ENCODE results near the gene PIK3AP1.

PIK3AP1 gene

DNA sequence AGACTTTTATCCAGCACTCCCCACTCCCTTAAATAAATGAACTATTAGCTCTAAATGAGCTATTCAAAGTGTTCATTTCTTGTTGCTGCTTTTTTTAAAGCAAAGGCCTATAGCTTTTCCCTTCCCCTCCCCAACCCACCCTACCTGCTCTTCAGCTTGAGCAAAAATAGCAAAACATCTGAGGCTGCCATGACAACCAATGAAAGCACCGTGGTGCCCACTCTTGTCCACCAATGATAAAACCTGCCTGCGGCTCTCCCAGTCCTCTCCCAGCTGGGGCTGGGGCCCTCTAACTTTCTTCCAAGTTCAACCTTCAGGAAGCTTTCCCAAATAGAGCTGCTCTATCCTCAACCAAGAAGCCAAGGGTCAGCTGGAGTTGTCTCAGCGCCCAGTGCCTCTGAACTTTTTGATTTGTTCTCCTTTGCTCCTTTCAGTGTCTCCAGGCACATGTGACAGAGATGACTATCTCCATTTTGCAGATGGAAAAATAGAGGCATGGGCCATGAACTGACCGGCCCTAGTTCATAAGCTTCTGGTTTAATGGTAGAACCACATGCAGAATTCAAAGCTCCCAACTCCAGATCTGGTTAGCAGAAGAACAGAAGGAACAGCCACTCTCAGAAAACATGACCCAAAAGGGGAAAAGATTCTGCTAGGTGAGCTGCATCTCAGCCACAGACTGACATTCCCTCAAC lies 47.7 kb downstream of the PIK3AP1 start:
- DNase-seq (no peak), ATAC-seq (no peak)

DNA sequence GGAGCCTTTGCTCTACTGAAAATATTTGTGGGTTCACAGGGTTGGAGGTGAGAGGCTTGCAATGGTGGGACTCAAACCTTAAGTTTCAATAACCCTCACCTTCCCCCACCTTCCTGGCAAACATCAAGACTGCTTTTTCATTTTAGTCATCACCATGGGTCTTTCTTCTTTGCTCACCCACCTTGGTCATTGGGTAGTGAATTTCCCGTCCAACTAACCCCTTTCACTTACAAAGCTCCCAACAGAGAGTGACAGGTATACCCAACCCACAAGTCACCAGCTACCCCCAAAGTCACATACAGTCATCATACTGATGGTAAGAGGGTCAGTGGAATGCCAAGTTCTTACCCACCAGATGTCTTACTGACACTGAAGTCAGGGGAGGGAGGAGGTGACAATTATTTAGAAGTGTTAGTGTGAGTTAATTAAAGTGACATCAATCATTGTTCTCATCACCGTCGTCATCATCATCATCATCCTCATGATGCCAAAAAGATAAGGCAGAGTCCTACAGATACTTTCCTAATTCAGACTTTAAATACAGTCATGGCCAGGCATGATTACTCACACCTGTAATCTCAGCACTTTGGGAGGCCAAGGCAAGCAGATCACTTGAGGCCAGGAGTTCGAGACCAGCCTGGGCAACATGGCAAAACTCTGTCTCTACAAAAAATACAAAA lies 49.0 kb downstream of the PIK3AP1 start:
- DNase-seq (no peak), ATAC-seq (peak; percentile 43)

DNA sequence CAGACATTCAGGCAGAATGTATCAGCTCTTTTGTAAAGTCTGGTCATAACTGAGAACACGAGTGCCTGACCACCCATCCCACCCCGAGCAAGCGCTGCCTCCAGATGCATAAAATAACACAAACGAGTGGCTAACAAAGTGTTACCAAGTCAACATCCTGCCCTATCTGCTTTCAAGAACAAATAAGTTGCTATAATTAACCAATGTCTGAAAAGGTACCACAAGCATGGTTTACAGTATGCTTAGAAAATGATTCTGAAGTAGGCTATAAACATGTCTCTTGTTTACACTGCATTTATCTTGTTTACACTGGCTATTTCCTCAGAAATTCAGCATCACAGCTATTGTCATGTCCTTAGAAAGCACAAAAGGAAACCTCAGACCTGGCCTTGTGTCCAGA lies 49.5 kb downstream of the PIK3AP1 start:
- DNase-seq = no peak
- ATAC-seq = no peak

DNA sequence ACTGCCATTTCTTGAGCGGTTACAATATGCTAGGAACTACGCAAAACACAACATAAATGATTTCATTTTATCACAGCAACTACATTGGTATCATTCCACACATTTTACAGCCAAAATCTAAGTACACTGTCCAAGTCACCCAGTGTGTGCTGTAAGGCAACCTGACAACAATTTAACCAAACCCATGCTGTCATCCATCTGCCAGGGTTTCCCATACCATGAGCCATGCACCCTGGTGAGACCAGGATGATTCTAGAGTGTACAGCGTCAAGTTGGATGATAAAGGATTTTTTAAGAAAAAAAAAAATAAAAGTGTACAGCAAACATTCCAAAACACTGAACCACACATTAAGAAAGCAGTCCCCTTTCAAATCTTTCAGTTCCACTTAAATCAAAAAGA lies 52.9 kb downstream of the PIK3AP1 start:
- ATAC-seq = no peak
- no peak for DNase-seq

DNA sequence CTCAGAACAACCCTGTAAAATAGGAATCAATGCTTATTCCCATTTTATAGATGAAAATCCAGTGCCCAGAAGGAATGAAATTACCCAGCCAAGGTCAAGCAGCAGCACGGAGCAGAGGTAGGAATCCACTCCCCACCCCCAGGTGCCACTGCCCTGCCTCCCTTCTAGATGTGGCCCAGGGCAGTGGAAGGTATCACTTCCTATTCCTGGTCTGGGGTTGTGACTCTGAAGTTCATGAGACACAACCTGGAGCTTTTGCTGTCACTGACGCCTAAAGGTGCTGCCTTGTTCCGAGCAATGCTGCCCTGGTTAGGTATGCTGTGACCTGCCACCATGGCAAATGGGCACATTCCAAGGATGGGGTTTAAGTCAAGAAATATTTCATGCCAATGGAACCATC lies 53.6 kb downstream of the PIK3AP1 start:
- no peak for DNase-seq
- ATAC-seq = peak; percentile 28

DNA sequence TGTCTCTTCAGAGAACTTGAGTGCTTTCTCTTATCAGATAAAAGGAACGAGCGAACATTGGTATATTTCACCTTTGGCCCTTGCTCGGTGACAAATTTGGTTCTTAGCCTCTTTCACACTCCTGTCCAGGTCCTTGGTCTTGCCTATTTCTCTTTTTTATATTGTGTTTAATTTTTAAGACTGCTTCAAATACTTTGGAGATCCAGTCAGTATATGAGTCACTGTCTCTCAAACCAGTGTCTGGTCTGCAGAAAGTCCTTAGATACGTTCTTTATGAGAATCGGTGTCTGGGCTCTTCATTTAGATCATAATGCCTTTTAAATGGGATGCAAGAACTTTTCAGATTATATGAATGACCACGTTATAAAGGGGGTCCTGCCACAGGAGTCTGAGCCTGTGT lies 55.0 kb downstream of the PIK3AP1 start:
- DNase-seq (no peak), ATAC-seq (no peak)

DNA sequence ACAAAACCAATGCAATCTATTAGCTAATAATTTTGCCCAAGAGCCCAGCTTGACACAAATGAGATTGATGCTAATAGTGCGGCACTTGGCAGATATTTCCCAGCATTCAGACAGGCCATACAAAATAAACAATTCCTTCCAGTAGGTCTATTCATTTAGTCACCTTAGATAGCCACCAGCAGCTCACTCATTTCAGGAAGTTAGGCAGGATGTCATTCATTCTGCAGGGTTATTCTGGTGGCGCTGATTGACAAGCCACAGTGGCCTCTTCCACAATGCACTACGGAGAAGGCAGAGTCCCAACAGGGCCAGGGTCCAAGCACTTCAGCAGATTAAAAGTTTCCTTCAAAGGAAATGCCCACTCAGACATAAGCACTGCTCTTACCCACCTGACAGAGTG lies 55.8 kb downstream of the PIK3AP1 start:
- DNase-seq (no peak), ATAC-seq (peak; percentile 57)

DNA sequence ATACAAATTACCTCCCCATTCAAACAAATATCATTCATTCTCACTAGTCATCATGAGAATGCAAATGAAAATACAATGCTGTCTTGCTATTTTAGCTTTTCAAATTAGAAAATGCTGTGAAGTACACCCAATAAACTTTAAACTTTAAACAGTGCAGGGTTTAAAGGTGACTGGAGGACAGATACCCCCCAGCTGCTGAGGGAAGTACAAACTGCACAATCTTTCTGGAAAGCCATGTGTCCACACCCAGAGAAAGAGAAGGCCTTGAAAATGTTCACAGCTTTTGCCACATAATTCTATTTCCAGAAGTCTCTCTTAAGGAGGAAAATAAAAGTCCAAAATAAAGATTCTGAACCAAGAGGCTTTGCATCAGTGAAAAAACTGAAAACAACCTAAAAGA lies 56.5 kb downstream of the PIK3AP1 start:
- DNase-seq (no peak), ATAC-seq (no peak)

DNA sequence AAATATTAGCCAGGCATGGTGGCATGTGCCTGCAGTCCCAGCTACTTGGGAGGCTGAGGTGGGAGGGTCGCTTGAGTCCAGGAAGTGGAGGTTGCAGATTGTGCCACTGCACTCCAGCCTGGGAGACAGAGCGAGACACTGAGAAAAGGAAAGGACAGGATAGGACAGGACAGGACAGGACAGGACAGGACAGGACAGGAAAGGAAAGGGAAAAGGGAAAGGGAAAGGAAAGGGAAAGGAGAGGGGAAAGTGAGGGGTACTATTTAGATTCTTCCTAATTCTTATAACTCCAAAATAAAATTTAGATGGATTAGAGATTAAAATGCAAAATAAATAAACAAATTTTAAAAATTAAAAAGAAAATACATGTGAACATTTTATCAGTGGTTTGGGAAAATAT lies 58.7 kb downstream of the PIK3AP1 start:
- DNase-seq (no peak), ATAC-seq (no peak)

DNA sequence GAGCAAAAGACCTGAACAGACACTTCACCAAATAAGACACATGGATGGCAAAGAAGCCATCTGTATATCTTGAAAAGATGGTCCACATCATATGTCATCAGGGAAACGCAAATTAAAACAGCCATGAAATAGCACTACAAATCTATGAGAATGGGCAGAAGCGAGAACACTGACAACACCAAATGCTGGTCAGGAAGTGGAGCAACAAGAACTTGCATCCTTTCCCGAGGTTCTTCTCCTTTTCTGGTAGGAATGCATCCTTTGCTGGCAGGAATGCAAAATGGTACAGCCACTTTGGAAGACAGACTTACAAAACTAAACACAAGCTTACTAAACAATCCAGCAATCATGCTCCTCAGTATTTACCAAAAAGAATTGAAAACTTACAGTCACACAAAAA lies 60.0 kb downstream of the PIK3AP1 start:
- ATAC-seq = no peak
- DNase-seq = no peak

DNA sequence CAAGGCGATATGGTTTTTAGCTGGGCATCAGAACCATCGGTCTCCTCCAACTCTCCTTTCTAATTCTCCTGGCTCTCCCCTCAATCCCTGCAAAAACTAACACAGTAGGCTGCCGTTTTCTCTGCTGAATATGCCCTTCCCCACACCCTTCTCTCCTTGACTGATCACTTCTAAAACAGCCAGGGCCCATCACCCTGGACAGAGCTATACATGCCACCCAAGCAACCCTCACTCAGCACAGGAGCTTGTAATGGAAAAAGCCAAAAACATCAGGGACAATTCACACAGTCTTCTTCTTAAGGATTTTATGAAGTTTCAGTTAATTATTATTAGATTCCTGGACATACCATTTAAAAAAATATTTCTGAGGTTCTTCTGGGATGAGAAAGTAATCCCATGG lies 61.5 kb downstream of the PIK3AP1 start:
- ATAC-seq (no peak), DNase-seq (no peak)

DNA sequence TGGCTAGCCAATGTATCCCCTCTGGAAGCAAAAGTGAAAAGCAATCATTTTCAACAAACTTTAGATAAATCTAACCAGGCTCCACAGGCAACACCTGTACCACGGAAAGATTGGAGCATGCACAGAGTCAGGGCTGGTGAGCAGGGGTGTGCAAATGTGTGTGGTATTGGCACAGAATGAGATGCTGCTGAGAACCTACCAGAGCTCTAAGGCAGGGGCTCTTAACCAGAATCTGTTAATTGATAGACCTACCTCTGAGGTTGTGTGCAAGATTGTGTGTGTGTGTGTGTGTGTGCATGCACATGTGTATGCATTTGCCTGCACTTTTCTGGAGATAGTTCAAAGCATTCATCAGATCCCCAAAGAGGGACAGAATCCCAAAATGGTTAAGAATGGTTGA lies 62.9 kb downstream of the PIK3AP1 start:
- DNase-seq (no peak), ATAC-seq (no peak)

DNA sequence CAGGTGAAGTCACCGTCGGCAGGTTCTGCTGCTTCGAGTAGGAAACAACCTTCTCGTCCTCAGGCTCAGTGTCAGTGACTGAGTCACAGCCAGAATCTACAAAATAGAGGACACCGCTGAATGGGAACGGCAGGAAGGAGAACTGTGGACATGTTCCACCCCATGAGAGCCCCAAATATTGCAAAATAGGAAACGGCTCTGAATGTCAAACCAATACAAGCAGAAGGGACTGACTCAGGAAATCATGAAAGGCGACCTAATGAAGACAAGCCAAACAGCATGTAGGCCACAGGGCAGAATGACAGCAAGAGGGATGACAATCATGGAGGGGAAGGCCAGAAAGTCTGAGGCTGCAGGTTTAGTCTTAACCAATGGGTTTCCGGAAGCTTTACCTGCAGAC lies 63.5 kb downstream of the PIK3AP1 start:
- no peak for ATAC-seq
- no peak for DNase-seq

DNA sequence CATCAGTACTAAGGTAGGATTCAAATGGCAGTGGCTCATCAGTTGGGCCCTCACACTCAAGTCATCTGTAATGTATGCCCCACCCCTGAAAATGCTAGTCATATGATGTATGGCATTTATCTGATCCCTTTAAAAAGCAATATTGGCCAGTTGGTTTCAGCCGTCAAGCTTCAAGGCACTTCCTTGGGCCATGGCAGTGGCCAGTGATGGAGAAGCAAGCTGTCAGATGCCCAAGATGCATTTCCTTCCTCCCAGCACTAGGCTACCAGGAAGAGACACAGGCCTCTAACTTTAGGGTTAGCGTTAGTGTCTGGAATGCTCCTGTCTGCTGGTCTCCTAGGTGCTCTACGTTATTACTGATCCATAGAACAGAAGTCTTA lies 64.1 kb downstream of the PIK3AP1 start:
- ATAC-seq = no peak
- DNase-seq = no peak

DNA sequence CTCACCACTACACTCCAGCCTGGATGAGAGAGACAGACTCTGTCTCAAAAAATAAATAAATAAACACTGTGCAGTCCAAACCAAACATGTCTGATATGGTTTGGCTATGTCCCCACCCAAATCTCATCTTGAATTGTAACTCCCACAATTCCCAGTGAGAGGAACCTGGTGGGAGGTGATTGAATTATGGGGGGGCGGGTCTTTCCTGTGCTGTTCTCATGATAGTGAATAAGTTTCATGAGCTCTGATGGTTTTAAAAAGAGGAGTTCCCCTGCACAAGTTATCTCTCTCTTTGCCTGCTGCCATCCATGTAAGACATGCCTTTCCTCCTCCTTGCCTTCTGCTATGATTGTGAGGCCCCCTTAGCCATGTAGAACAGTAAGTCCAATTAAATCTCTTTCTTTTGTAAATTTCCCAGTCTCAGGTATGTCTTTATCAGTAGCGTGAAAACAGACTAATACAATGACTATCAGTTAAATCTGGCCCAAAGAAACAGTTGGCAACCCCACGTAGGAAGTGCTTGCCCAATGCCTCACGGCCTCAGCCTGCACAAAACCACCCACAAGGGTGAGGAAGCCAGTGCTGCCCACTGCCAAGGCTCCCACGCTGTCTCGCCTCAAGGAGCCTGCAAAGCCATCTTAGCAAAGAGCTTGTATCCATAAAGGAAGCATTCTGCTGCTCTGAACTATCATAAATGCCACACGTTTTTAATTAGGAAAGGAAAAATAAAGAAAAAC lies 64.7 kb downstream of the PIK3AP1 start:
- no peak for DNase-seq
- ATAC-seq = no peak

DNA sequence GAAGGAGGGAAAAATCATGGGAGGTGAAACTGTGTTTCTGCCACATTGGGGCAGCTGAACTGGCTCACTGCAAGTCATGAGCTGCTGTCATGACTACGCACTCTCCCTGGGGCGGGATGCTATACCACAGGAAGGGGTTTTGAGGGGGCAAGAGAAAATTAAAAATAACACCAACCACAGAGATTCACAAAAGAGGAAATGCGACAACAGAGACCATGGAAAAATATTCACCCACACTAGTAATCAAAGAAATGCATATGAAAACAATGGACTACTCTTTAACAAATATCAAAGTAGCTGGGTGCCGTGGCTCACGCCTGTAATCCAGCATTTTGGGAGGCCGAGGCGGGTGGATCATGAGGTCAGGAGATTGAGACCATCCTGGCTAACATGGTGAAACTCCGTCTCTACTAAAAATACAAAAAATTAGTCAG lies 68.3 kb downstream of the PIK3AP1 start:
- ATAC-seq (peak; percentile 82), DNase-seq (peak; percentile 70)

DNA sequence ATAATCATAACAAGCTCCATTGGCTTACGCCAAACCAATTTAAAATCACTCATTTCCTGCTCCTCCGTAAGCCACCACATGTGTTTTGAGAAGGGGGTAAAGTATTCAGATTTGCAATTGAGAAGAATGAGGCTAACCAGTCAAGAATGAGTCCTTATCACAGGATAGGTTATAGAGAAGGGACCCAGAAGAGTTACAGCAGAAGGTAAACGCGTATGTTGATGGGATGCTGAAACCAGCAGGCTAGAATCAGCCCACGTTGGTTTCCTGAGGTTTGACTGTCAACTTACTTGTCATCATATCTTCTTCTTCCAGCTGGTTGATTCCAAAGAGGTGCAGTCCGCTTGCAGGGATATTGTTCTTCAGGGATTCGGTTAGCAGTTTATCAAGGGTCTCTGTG lies 69.4 kb downstream of the PIK3AP1 start:
- DNase-seq = no peak
- ATAC-seq = no peak

DNA sequence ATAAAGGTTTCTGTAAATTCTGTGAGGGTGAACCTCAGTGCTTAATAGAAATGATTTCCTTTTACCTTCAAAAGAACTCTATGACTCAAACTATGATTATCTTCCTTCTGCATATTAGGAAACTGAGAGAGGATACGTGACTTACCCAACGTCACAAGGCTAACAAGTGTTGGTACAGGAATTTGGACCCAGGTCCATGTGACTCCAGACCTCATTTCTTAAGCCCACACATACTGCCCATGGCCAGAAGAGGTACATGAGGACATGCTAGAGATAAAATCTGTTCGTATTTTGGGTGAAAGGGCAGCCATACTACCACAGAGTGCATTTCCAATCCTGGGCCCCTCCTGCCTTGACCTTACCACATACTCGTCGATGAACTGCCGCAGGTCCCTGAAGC lies 72.0 kb downstream of the PIK3AP1 start:
- DNase-seq = no peak
- no peak for ATAC-seq

DNA sequence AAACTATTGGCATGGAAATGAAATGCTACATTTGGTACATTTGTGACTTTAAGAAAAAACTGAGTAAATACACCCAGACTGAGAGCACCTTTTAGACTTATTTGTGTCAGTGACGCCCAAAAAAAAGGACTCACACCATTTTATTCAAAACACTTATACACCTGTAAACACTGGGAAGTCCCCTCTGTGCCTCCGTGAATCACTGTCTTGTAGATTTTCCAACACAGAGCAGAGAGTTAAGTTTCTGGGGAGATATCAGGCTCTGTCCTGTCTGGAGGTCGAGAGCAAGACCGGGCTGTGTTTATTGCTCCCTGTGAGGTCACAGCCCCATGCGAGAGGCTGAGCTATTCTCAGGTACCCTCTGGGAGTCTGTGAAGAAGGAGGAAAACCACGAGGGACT lies 72.8 kb downstream of the PIK3AP1 start:
- DNase-seq (no peak), ATAC-seq (peak; percentile 15)

DNA sequence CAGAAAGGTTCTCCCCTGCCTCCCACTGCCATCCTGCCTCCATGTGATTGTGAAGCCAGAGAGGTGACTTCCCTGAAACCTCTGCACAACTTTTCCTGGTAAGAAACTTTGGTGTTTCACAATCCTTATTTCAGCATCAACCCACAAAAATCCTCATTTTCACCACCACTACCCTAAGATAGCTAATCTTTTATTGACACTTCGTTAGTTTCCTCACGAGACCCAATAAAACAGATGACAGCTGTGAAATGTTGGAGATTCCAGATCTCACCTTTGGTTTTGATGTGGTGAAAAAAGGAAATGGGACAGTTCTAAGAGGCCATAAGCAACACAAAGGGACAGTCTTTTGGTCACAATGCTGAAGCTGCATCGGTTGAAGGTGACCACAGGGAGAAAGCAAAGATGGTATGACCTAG lies 73.6 kb downstream of the PIK3AP1 start:
- DNase-seq = no peak
- ATAC-seq = no peak

DNA sequence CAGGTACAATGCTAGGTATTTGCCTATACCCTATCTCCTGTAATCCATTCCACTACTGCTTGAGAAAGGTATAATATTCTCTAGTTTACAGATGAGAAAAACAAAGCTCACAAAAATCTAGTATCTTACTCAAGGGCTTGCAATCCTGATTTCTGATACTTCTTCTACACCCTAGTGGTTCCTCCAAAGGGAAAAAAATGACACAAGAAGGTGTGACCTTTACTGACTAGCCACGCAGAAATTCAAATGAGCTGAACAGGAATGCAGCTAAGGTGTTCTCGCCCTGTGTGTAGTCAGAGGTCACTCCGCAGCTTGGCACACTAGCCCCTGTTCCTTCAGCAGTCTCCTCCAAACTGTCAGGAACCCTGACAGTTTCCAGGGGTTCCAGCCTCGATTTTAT lies 74.0 kb downstream of the PIK3AP1 start:
- DNase-seq = no peak
- ATAC-seq = no peak

DNA sequence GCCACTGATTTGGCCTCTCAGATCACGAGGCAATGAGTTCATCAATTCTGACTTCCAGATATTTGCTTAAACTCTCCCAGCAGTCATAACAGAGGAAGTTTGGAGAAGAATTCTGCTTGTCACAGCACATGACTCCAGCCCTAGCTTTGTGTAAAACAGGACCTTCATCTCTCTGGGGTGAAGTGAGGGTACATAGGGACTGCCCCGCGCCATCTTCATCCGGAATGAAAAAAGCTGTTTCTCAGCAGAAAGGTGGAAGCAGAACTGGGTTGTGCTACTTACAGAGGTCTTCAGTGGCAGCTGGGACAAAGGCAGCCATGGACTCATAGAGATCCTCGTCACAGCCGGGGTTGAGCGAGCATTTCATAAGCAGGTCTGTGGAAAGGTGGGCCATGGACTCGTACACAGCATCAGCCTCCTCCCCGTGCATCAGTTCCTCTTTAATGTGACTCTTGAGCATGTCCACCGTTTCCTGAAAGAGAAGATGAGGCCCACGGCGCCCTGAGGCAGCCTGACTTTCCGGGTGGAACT lies 75.1 kb downstream of the PIK3AP1 start:
- ATAC-seq = no peak
- DNase-seq = no peak

DNA sequence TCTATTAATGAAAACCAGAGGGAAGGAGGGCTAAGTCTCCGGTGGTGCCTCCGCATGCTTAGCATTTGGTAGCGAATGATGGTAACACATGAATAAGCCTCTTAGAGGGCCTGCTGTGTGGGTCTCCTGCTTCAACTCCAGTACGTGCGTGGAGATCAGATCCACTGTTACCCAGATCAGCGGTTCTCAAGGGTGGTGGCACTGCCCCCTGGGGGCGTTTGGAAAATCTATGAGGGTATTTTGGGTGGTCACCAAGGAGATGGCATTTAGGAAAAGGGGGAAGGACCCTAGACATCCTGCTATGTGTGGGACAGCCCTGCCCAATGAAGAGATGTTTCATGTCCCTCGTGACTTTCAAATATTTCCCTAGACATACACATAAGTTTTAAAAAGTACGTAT lies 76.4 kb downstream of the PIK3AP1 start:
- no peak for DNase-seq
- ATAC-seq = no peak

Measured in stimulated activated naive CD8-positive, alpha-beta T cell treated with anti-CD3 and anti-CD28 coated beads, Interleukin-15, Interleukin-2, amounts not matched to agents 100 U/mL and 50 U/mL, for 24 hours (primary cell).